Stimulated activated CD4-positive, alpha-beta T cell treated with anti-CD3 and anti-CD28 coated beads, Interleukin-4, amount 100 ng/mL, for 1 hour (primary cell): ENCODE measurements around the gene PRXL2B.
"Not testable (repeated sequence)": the region's sequence is repeated elsewhere in the genome, so short reads cannot be mapped to it uniquely, and the experiment has no call there.

Experiments
- DNase-seq: peaks from one replicate; pipeline ENCODE4 v3.0.0-alpha.2; 2020

The PRXL2B gene

DNA sequence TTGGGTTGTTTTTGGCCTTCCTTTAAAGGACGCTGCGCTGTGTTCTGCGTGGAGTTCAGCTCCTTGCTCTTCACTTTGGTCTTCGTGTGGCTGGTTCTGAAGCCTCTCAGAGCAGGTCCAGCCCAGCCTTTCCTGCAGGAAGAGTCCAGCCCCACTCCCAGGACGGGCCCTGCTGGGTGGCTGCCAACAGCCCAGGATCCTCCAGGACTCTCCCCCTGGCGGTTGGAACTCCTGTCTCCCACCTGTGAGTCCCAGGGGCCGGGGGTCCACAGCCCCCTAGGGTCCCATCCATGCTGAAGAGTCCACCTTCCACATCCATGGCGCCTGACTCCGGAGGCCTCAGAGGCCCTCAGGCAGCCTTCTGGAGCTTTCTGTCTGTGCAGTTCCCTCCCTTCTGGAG, 35.0 kb upstream of the PRXL2B start:
- not testable (repeated sequence) for DNase-seq

DNA sequence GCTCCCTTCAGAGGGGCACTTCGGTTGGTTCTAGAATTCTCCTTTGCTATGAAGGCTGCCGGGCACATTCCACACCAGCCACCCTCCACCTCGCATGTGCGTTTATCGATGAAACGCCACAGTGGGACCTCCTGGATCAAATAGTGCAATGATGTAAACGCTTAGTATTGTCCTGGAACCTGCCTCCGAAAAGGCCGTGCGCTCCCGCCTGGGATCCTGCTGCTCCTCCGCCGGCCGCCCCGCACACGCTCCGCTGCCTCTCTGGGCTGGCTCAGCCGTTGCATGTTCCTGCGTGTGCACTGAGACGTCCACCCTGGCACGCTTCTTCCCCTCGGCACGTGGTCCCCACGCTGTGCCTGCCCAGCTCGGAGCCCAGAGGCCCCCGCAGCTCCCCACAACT, 34.4 kb upstream of the PRXL2B start:
- DNase-seq, result no peak

- not testable (repeated sequence) for DNase-seq
Observed at GRCh38 chr1:2553076-2553475, 33.5 kb upstream of the PRXL2B start.

DNA sequence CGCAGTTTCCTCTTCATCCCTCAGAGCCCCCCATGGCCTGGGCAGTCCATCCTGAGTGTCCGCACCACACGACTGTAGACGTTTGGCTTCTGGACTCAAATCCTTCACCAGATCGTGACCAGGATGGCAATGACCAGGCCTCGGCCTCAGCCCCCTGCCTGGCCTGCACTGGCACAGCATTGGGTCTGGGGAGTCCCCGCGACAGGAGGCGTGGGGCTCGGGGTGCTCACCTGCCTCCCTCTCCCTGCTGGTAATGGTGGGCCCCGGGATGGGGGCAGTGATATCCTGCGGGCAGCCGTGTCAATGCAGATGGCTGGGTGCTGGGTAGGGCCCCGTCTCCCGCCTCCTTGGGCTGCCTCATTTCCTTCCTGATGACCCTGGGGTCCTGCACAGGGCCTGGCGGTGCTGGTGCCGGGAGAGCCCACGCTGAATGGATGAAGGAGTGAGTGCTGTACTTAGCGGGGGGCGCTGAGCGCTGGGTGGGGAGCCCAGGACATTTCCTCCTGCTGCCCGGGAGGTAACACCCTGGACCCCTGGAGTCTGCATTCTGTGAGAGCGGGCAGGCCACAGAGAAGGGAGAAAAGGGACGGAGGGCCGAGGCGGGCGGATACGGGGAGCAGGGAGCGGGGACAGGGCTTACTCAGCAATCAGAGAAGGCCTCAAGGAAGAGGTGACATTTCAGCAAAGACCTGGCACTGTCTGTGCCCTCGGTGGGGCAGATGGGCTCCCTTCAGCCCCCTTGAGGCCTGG, 32.5 kb upstream of the PRXL2B start:
- no peak for DNase-seq

GRCh38 chr1:2554621-2555387, 31.8 kb upstream of the PRXL2B start:
- DNase-seq, result peak; percentile 62

DNA sequence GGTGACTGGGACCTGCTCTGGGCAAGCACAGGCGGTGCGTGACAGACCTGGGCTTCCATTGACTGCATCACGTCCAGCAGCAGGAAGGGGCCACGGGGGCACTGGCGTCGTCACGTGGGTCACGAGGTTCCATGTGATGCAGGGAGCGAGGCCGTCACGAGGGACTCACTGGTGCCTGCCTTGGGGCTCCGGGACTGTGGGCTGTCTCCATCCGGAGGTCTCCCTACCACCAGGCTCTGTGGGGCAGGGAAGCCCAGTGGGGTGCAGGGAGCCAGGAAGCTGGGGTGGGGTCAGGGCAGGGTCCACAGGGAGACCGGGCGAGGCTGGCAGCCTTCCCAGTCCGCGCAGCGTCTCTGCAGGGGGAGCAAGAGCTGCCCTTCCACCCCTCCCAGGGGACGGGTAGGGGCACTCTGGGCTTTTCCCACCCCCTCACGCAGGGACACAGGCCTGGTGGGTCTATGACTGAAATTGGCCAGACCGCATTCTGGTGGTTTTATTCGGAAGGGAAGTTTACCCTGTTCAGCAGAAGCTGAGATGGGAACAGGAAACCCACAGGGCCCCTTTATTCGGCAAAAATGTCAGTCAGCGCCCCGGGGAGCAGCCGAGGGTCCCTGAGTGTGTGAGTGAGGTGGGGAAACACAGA, 30.8 kb upstream of the PRXL2B start:
- DNase-seq, result peak; percentile 66

DNA sequence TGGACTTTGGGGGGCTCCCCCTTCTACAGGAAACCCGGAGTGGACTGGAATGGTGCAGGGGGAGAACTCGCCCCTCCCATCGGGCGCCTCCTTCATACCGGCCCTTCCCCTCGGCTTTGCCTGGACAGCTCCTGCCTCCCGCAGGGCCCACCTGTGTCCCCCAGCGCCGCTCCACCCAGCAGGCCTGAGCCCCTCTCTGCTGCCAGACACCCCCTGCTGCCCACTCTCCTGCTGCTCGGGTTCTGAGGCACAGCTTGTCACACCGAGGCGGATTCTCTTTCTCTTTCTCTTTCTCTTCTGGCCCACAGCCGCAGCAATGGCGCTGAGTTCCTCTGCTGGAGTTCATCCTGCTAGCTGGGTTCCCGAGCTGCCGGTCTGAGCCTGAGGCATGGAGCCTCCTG, 30.3 kb upstream of the PRXL2B start, which contains the start of gene TNFRSF14:
TNFRSF14 (plus strand) TSS at position 95 of the 401 bp plus-strand sequence; CDS start at position 389, 294 bp downstream.
- DNase-seq, result peak; percentile 75

DNA sequence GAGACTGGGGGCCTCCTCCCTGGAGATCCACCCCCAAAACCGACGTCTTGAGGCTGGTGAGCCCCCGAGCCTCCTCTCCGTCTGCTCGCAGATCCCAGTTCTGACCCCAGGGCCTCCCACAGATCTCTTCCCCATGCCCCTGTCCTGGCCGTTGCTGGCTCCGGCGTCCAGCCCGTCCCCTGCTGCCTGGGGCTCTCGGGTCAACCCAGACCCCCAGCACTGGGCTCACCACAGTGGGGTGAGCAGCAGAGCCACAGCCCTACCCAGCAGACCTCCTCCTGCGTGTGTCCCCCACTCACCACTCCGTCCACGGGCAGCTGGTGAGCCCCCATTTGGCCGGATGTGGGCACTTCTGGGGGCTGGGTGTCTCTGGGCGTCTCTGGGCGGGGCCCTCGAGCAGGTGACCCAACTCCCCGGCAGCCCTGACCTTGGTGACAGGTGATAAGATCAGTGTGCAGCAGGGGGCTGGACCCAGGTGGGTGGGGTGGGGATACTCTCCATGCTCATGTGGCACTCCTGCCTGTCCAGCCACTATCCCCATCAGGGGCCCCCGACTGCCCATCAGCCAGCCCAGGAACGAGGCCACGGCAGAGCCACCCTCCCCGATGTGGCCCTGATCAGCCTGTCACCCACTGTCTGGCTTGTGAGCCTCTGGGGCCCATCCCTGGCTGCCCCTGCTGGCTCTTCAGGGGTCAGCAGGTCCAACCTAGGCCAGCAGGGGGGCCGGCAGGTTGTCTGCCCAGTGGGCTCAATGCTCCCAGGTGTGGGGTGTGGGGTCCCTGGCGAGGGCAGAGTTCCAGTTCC, 29.7 kb upstream of the PRXL2B start:
- DNase-seq, result peak; percentile 38

DNA sequence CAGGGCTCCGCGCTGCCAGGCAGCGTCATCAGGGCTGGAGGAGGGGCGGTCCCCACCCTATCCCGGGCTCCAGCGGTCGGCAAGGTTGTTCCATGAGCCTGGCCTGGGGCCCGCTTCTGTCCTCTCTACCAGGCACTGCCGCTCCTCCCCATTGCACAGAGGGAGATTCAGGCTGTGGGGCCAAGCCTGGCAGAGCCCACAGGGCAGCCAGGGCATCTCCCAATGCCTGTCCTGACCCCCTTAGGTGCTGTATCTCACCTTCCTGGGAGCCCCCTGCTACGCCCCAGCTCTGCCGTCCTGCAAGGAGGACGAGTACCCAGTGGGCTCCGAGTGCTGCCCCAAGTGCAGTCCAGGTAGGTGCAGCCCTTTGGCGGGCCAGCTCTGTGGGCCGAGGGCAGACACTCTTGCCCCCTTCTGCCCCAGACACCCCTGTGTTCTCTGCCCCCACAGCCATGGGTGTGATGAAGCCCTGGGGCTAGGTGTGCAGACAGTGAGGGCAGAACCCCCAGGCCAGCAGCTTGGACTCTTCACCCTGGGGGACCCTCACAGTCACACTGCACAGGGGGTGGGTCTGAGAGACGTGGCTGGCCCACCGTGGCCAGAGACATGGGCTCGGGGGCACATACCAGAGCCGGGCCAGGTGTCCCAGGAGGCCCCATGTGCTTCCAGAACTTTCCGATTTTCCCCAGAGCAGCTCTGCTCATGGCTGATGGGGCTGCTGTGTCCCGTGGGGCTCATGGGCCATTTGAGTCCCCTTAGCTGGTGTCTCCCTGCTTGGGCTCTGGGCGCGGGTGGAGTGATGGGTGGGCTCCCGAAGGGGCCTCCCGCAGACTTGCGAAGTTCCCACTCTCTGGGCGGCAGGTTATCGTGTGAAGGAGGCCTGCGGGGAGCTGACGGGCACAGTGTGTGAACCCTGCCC, 28.8 kb upstream of the PRXL2B start:
- DNase-seq, result no peak

- DNase-seq, result no peak
Observed at GRCh38 chr1:2558420-2558819, 28.2 kb upstream of the PRXL2B start.

DNA sequence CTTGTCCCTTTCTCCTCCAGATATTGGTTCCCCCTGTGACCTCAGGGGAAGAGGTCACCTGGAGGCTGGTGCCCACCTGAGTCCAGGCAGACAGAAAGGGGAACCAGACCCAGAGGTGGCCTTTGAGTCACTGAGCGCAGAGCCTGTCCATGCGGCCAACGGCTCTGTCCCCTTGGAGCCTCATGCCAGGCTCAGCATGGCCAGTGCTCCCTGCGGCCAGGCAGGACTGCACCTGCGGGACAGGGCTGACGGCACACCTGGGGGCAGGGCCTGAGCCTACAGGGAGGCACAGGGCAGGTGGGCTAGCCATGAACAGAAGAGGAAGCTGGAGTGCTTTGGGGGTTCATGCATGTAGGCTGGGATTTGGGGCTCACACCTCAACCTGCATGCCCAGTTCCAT, 27.7 kb upstream of the PRXL2B start:
- no peak for DNase-seq

GRCh38 chr1:2559509-2560298, 26.9 kb upstream of the PRXL2B start:
- no peak for DNase-seq

DNA sequence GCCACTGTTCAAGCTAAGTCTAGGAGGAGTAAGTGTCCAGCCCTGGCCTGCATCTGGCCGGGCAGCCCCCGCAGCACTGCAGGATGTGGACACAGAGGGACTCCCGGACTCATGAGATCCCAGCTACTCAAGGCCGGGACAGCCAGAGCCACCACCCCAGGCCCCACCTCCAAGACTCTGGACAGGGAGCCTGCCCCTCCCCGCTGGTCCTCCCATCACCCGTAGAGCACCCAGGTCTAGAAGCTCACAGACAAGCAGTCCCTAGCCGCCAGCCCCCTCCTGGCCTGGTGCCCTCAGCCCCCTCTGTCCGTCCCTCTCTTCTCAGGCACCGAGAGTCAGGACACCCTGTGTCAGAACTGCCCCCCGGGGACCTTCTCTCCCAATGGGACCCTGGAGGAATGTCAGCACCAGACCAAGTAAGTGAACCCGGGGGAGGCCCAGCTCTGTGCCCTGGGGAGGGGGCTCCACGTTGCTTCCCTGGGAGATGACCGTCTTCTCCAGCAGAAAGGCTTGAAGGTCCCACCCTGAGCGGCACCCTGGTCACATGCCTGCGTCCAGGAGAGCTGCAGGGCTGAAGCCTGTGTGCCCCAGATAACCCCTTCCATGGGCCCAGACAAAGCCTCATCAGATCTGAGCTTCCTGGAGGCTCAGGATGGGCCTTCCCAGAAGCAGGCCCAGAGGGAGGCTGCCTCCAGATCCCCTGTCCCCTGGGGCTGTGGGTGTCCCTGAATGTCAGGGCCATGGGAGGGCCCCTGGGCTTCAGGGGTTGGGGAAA, 26.1 kb upstream of the PRXL2B start:
- DNase-seq, result no peak

DNA sequence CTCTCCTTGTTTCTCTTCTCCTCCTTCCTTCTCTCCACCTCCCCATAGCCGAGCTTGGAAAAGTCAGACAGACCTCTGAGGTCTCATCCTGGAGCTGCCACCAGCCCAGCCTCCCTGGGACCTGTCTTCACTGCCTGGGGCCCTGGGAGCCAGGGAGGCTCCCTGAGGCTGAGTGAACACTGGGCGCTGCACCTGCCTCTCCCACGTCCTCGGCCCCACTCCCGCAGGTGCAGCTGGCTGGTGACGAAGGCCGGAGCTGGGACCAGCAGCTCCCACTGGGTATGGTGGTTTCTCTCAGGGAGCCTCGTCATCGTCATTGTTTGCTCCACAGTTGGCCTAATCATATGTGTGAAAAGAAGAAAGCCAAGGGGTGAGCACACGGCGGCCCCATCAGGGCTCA, 25.1 kb upstream of the PRXL2B start:
- DNase-seq, result no peak

- no peak for DNase-seq
Observed at GRCh38 chr1:2561898-2562895, 24.4 kb upstream of the PRXL2B start.

- no peak for DNase-seq
Observed at GRCh38 chr1:2563205-2563604, 23.4 kb upstream of the PRXL2B start.

DNA sequence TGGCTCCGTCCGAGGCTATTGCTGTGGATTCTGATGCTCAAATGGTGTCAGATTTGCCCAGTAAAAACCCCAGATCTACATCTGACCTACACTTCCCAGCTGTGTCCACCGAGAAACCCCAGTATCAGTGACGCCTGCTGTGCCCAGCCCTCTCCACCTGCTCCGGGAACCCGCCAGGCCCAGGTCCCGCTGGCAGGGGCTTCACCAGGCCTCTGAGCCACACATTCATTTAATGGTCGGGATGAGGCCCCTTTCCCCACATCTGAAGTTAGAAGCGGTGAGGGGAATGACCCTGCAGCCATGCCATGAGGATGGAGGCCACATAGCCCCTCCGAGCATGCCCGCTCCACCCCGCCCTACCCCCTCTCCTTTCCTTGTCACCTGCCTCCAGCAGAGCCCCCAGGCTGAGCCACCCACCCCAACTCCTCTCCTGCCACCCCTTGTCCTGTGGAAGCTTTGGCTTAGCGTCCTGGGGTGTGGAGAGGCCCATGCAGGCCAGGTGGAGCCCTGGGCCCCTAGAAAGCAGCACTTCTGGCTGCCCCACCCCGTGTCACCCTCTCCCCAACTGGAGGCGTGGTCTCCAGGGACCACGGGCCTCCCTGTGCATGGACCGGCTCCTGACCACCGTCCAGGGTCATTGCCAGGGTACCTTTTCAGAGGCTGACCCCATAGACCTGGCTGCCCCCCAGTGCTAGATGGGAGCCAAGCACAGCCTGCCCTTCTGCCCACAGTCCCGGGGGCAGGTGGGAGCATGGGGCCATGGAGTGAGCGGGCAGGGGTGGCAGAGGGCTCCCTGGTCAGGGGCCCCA, 22.4 kb upstream of the PRXL2B start:
- DNase-seq, result no peak

GRCh38 chr1:2564815-2565374, 21.7 kb upstream of the PRXL2B start:
- no peak for DNase-seq
